ENCODE results near the gene EIF3I. TPM values are rescaled to one million over a fixed set of nuclear protein-coding genes. Genes with fewer than 3 reads are reported as not detected.

EIF3I gene
- total and polyA plus RNA-seq, 2 of the 13 experiments (the other 11 are each of a cell fraction or from before 2014, with no cell fraction given), result 210 to 223 TPM

DNA sequence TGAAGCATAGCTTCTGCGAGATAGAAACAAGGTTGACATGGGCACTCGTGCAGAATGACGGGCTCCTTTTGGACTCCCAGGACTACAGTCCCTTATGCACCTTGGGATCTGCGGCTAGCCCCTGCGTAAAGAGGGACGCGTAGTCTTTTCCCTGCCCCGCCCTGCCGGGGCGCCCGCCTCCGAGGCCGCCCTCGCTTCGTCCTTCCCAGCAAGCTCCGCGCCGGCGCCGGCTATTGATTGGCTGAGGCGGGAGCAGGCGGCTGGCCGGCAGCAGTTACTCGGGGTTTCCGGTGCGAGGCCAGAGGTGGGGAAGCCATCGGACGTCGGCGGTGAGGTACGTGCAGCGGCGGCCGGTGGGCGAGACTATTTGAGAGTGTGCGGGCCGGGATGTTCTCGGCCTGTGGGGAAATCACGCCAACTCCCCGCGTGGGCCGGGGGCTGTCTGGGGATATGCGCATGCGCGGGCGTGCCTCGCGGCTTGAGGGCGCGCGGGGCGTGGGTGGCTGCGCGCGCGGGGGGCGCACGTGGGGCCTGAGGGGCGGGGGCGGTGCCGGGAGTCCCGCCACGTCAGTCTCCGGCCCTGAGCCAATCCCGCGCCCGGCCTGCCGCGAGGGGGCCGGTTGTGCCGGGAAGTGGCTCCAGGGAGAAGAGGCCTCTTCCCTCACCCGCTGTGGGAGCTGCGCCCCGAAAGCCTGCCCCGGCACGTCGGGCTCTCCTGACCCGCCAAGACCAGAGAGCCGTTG lies 42.6 kb upstream of the EIF3I start, which contains the start of gene TXLNA (continued):
- TF ChIP-seq ZNF253 (CRISPR knock-in tag; IDR thresholded peaks at IDR 0.05; ENCODE audit: borderline replicate concordance) (peak; percentile 40), FOXA3 (CRISPR knock-in tag; IDR thresholded peaks at IDR 0.05) (peak; percentile 32), MEF2D (CRISPR knock-in tag; IDR thresholded peaks at IDR 0.05) (peak; percentile 82), ZNF282 (IDR thresholded peaks at IDR 0.05; ENCODE audit: partially characterized antibody) (no peak), MYNN (CRISPR knock-in tag; IDR thresholded peaks at IDR 0.05; ENCODE audit: low read depth) (no peak), KDM5A (IDR thresholded peaks at IDR 0.05; ENCODE audit: borderline replicate concordance, low read length) (peak; percentile 20; the same call in 1 of the 2 replicates), NFYB (CRISPR knock-in tag; IDR thresholded peaks at IDR 0.05) (peak; percentile 90), ZNF7 (CRISPR knock-in tag; IDR thresholded peaks at IDR 0.05) (0 out of 2 replicates have a peak, but pooled peaks have one; percentile 26), ZNF263 (CRISPR knock-in tag; IDR thresholded peaks at IDR 0.05) (peak; percentile 51; the same call in 1 of the 2 replicates), HNRNPH1 (optimal IDR thresholded peaks at IDR 0.05; ENCODE audit: low read depth, low read length) (no peak), PAWR (CRISPR knock-in tag; IDR thresholded peaks at IDR 0.05; ENCODE audit: borderline replicate concordance) (no peak), ZNF841 (CRISPR knock-in tag; IDR thresholded peaks at IDR 0.05; ENCODE audit: borderline replicate concordance) (peak; percentile 96), ZNF879 (CRISPR knock-in tag; IDR thresholded peaks at IDR 0.05) (no peak), ETV5 (CRISPR knock-in tag; IDR thresholded peaks at IDR 0.05; ENCODE audit: borderline replicate concordance) (peak; percentile 87; the same call in 1 of the 2 replicates)
- TF ChIP-seq, protein P1, sequence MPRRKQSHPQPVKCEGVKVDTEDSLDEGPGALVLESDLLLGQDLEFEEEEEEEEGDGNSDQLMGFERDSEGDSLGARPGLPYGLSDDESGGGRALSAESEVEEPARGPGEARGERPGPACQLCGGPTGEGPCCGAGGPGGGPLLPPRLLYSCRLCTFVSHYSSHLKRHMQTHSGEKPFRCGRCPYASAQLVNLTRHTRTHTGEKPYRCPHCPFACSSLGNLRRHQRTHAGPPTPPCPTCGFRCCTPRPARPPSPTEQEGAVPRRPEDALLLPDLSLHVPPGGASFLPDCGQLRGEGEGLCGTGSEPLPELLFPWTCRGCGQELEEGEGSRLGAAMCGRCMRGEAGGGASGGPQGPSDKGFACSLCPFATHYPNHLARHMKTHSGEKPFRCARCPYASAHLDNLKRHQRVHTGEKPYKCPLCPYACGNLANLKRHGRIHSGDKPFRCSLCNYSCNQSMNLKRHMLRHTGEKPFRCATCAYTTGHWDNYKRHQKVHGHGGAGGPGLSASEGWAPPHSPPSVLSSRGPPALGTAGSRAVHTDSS (CRISPR knock-in tag; conservative IDR thresholded peaks at IDR 0.05), result no peak
- TF ChIP-seq, protein P2, sequence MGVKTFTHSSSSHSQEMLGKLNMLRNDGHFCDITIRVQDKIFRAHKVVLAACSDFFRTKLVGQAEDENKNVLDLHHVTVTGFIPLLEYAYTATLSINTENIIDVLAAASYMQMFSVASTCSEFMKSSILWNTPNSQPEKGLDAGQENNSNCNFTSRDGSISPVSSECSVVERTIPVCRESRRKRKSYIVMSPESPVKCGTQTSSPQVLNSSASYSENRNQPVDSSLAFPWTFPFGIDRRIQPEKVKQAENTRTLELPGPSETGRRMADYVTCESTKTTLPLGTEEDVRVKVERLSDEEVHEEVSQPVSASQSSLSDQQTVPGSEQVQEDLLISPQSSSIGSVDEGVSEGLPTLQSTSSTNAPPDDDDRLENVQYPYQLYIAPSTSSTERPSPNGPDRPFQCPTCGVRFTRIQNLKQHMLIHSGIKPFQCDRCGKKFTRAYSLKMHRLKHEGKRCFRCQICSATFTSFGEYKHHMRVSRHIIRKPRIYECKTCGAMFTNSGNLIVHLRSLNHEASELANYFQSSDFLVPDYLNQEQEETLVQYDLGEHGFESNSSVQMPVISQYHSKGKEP (CRISPR knock-in tag; IDR thresholded peaks at IDR 0.05), result no peak
- TF ChIP-seq, protein P3, sequence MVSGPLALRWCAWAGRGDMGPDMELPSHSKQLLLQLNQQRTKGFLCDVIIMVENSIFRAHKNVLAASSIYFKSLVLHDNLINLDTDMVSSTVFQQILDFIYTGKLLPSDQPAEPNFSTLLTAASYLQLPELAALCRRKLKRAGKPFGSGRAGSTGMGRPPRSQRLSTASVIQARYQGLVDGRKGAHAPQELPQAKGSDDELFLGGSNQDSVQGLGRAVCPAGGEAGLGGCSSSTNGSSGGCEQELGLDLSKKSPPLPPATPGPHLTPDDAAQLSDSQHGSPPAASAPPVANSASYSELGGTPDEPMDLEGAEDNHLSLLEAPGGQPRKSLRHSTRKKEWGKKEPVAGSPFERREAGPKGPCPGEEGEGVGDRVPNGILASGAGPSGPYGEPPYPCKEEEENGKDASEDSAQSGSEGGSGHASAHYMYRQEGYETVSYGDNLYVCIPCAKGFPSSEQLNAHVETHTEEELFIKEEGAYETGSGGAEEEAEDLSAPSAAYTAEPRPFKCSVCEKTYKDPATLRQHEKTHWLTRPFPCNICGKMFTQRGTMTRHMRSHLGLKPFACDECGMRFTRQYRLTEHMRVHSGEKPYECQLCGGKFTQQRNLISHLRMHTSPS (CRISPR knock-in tag; IDR thresholded peaks at IDR 0.05; ENCODE audit: low read depth), result no peak
- TF ChIP-seq, protein P4, sequence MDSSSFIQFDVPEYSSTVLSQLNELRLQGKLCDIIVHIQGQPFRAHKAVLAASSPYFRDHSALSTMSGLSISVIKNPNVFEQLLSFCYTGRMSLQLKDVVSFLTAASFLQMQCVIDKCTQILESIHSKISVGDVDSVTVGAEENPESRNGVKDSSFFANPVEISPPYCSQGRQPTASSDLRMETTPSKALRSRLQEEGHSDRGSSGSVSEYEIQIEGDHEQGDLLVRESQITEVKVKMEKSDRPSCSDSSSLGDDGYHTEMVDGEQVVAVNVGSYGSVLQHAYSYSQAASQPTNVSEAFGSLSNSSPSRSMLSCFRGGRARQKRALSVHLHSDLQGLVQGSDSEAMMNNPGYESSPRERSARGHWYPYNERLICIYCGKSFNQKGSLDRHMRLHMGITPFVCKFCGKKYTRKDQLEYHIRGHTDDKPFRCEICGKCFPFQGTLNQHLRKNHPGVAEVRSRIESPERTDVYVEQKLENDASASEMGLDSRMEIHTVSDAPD (CRISPR knock-in tag; IDR thresholded peaks at IDR 0.05), result no peak; the same call in 1 of the 2 replicates
- TF ChIP-seq, protein P5, sequence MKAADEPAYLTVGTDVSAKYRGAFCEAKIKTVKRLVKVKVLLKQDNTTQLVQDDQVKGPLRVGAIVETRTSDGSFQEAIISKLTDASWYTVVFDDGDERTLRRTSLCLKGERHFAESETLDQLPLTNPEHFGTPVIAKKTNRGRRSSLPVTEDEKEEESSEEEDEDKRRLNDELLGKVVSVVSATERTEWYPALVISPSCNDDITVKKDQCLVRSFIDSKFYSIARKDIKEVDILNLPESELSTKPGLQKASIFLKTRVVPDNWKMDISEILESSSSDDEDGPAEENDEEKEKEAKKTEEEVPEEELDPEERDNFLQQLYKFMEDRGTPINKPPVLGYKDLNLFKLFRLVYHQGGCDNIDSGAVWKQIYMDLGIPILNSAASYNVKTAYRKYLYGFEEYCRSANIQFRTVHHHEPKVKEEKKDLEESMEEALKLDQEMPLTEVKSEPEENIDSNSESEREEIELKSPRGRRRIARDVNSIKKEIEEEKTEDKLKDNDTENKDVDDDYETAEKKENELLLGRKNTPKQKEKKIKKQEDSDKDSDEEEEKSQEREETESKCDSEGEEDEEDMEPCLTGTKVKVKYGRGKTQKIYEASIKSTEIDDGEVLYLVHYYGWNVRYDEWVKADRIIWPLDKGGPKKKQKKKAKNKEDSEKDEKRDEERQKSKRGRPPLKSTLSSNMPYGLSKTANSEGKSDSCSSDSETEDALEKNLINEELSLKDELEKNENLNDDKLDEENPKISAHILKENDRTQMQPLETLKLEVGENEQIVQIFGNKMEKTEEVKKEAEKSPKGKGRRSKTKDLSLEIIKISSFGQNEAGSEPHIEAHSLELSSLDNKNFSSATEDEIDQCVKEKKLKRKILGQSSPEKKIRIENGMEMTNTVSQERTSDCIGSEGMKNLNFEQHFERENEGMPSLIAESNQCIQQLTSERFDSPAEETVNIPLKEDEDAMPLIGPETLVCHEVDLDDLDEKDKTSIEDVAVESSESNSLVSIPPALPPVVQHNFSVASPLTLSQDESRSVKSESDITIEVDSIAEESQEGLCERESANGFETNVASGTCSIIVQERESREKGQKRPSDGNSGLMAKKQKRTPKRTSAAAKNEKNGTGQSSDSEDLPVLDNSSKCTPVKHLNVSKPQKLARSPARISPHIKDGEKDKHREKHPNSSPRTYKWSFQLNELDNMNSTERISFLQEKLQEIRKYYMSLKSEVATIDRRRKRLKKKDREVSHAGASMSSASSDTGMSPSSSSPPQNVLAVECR (CRISPR knock-in tag; IDR thresholded peaks at IDR 0.05; ENCODE audit: borderline replicate concordance), result peak; percentile 93

Data from HepG2 (cell line).